HG03064 (cell line): ENCODE results near the gene NR3C2.
"Not testable (repeated sequence)": the region's sequence is repeated elsewhere in the genome, so short reads cannot be mapped to it uniquely, and the experiment has no call there.

Experiments used
- ATAC-seq: cut with Tn5 transposase; IDR thresholded peaks from one replicate; pipeline ENCODE4 v1.9.1; 2021; ENCODE audit warnings: low read depth; ENCODE audit not compliant: unreplicated experiment

Gene NR3C2

DNA sequence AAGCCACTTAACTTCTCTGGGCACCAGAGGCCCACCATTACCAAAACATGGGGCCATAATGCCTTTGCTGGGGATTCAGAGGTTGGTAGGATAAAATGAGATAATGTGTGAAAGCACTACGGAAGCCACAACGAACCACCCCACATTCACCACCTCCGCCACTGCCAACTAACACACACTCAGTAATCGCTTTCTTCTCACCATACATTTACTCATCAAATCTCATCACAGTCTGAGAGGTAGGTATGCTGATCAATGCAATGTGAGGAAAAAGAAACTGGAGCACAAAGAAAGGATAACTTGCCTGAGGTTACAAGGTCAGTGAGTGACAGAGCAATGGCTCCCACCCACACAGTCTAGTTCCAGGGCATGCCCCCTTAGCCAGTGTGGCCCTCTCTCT, 257.3 kb downstream of the NR3C2 start:
- no peak for ATAC-seq

DNA sequence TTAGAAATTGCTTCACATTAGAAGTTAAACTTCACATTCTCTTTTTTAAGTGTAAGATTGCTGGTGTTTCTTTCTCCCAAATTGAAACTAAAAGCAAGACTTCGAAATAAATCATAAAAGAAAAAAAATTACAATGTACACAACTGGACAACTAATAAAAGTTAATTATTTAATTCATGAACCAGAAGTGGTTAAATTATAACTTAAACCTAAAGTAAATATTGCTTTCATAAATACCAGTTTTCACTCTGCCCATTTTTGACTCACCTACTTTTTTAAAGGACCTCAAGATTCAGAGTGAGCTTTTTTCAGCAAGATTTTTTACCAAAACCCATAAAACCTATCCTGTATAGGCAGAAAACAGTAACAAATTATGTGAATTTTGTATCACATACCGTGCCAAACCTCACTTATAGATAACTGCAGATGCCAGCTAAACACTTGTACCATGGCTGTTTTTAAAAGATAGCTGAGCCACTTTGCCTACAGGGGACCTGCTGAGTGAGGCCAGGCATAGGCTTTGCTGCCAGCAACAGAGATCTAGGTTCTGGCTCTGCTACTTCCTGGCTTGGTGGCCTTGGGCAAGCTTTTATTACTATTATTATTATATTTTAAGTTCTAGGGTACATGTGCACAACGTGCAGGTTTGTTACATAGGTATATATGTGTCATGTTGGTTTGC, 259.8 kb downstream of the NR3C2 start:
- no peak for ATAC-seq

DNA sequence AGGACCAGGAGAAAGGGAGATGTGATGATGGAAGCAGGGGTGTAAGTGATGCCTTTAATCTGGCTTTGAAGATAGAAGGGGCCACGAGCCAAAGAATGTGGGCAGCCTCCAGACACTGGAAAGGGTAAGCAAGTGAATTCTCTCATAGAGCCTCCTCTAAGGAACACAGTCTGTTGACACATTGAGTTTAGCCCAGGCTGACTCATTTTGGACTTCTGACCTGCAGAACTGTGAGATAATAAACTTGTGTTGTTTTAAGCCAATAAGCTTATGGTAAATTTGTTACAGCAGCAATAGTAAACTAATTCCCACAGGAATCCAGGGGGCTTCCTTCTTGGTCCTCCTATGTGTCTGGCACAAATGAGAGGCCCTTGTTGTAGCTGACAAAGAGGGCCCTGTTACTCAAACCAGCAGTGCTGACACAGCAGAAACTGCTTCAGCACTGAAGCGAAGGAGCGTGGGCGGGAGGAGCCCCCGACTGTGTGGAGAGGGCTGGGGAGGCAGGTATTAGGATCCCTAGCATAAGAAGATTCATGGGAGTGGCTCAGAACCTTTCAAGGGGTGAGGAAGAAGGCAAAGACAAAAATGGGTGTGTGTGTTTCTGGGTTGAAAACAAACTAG, 268.7 kb downstream of the NR3C2 start:
- ATAC-seq: no peak

DNA sequence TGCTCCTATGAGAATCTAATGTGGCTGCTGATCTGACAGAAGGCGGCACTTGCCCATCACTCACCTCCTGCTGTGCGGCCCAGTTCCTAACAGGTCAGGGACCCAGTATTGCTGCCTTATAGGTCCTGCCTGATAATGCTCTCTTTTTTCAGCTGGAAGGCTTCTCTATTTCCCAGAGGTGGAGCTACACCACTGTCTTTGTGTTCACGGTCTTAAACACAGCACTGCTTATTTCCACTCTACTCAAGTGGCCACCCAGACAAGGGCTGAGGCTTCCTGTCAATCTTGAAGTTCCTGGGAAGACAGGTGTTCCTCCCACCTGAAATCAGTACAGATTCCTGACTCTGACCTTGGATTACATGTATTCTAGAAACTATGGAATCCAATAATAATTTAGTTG, 270.6 kb downstream of the NR3C2 start:
- ATAC-seq: no peak

DNA sequence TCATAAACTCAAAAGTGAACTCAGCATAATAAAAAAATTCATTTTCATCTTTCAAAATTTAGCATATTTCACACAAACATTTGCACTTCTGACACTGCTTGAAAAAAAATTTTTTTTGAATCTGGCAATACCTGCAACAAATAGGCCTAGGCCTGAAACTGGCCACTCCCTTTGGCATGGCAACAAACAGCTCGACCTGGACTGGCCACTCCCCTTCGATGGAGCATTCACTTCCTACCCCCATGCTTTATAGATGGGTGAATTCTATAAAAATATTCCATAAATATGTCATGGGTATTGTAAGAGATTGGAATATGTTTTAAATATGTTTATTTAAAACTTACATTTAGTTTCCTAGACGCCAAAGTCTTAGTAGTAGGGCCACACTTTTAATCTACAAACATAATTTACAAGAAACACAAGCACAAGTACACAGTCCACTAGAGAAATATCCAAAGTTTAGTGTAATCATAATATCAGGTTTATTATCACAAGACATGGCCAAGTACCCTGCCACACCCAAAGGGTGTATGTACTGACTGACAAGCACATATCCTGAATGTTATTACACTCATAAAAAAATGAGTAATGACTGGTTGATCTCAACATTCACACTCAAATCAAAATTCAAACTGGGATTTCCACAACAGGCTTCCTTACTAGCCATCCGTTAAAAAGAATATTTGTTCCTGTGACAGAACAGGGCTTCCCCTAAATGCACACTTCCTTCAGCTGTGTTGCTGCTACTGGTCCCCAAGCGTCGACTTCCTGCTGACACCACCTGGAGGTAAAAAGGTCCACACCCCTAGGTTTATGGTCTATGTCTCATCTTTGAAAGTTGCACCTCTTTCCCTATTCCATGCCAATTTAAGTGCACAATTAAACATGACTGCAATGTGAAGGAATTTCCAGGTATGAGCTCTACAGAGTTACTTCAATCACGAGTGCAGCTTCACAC, 271.5 kb downstream of the NR3C2 start:
- no peak for ATAC-seq

DNA sequence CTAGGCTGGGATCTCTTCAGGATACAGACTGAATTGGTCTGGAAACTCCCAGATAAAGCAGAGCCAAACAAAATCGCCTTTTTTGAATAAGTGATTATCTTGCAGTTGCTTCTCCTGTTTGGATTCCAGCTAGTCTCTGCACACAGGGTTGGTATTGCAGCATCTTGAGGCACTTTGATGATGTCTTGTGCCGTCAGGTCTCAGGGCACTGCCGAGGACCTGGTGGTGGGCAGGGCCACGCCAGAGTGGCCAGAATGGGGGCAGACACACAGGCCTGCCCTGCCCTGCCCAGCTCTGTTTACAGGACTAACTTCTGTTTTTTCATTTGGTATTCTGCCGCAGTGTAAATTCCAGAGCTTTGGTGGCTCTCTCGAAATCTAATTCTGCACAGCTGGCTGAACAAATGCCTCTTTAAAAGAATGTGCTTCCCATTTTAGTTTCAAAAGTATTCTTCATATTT, 276.1 kb downstream of the NR3C2 start:
- no peak for ATAC-seq

DNA sequence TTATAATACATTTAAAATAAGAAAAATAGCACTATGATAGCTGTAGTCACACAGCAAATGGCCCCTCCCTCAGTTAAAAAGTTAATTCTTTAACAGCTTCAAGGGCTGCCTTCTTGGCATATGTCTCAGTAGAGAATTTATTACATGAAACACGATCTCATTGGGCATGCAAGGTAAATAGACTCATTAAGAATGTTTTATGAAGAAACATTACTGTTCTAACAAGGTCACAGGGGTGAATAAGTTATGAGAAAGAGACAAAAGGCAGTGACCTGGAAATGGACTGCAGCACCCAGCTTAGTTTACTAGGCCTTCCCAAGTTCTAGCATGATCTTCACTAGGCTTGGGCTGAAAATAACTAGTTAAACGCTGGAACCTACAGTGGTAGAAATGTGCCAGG, 277.7 kb downstream of the NR3C2 start:
- ATAC-seq: no peak

DNA sequence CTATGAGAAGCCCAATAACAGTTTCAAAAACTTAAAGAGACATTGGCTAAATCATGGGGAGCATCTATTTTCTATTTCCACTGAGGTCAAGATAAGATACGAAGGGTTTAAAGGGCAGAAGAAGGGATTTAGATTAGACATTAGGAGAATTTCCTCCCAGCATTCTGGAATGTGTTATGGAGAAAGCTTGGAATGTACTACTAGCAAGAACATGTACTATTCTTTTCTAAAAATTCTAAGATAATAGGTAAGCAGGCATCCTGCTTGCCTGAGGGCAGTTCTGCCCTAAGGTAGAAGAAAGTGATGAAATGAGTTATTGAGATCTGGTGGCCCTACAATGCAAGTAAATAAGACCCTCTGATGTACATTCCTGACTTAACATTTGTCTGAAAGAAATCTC, 279.2 kb downstream of the NR3C2 start:
- no peak for ATAC-seq

DNA sequence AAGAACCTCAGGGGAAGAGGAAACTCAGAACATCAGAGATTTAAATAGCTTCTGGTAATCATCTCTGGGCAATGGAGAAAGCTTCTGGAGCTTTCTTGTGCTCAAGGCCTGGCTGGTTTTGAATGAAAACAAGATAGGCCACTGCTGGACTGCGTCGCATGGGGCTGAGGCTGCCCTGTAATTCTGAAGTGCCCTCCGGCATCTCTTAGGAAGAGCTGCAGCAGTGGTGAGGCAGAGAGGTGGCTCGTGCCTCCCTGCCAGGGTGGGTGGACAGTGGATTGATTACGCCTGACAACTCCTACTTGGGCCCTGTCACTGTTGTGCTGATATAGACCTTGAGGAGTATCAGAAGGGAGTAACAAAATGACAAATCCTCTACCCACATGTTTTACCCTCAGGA, 279.7 kb downstream of the NR3C2 start:
- ATAC-seq: no peak

DNA sequence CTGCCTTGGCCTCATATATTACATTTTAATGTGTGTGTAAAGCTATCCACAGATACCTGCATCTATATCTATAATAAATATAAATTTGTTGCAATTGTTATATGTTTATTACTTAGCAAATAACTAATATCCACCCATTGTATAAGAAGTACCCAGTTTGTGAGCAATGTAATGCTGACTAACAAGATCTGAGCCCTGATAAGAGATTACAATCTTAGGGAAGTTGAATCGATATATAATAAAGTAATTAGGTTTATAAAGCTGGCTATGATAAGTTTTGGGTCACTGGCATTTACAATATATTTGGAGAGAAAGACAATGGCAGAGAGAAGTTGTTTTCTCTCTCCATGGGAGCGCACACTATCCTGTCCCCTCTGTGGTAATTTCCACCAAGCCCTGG, 280.6 kb downstream of the NR3C2 start:
- ATAC-seq: no peak

DNA sequence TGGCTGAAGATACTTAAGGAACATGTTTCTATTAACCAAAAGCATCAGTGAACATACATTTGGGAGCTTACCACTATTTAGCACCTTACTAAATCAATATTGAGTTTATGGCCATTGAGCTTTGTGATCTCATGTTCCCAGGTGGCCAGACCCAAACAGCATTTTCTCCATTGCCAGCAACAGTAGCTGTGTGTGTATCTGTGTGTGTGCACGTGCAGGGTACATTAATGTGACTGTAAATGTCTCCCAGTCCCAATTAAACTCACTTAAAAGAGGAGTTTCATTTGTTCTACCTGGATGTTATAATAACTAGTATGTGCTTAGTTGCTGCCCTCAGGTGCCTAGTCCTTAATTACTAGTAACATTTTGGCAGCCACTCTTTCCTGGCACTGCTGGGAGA, 282.4 kb downstream of the NR3C2 start:
- ATAC-seq: no peak

DNA sequence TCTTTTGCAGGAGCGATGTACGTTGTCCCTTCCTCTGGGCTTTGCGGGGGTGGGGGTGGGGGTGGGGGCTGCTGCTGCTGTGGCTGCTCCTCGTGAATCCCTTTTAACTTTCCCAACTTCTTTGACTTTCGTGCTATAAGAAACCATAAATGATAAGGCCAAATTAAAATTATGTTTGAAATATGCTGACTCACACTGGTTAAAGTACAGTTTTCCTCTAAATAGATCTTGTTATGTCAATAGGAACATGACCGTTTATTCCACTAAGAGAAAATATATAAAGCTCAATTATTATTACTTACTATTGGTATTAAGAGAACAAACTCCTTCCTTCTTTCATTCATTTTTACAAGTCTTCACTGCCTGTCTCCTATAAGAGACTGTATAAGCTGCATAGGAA, 287.4 kb downstream of the NR3C2 start:
- no peak for ATAC-seq

DNA sequence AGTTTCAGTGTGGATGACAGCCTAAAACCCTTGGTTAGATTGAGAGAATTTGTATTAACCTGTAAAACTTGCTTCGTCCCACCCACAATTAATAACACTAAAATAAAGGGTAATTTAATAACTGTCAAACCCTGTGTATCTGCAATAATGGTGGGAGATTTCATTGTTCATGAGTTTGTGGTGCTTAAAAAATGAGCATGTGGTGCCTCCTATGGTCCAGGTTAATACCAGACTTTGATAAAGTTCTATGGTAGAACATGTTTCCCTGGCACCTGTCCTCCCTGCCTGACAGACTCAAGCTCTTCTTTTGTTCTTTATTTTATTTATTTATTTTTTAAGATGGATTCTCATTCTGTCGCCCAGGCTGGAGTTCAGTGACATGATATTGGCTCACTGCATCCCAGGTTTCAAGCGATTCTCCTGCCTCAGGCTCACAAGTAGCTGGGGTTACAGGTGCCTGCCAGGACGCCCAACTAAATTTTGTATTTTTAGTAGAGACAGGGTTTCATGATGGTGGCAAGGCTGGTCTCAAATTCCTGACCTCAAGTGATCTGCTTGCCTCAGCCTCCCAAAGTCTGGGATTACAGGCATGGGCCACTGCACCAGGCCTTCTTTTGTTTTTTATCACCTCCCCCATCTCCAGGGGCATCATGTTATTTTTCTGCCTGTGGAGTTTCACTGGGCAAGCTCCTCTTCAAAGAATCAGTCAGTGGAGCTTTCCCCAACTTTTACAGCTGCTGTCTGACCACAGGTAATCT, 289.2 kb downstream of the NR3C2 start:
- ATAC-seq: no peak

DNA sequence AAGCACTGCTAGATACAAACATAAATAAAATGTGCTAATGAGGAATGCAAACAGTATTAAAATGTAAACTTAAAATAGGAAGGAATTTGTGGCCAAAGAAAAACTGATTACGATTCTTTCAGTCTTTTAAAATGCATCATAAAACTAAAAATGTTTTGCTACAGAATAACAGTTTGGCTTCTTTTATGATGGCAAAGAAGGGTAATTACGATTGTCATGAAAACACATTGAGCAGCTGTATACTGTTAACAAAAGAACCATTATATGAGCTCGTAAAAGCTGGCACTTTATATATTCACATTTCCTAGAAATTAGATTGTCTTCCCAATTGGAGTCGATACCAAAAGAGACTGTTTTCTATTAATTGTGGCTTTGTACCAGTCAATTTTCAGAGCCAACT, 290.4 kb downstream of the NR3C2 start:
- ATAC-seq: no peak

DNA sequence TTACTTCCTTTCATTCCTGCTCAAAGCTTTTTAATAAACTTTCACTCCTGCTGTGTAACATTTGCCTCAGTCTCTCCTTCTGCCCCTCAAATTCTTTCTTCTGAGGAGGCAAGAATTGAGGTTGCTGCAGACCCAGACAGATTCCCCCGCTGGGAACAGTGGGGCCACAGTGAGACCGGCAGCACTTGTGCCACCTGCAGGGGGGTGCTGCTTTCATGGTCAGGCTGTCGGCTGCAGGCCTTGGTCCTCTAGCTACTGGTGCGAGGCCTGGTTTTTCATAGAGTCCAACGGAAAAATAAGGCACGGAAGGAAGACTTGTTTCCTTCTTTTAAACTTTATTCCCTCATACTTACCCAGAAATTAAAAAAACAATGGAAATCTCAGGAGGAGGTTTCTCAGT, 296.7 kb downstream of the NR3C2 start:
- no peak for ATAC-seq

DNA sequence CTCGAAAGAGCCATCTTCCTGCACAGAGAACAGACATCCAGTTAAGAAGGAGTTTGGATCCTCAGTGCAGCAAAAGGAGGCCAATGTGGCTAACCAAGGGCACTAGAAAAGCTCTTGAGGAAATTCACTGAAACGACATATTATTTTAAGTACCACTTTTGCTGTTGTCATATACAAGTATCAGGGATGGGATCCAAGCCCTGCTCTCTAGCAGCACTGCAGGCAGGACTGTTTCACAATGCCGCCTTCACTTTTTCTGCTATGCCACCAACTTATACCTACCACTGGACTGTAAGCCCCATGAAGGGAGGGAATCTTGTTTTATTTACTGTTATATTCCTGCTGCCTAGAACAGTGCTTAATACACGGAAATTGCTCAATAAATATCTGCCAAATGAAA, 299.0 kb downstream of the NR3C2 start:
- ATAC-seq: no peak

DNA sequence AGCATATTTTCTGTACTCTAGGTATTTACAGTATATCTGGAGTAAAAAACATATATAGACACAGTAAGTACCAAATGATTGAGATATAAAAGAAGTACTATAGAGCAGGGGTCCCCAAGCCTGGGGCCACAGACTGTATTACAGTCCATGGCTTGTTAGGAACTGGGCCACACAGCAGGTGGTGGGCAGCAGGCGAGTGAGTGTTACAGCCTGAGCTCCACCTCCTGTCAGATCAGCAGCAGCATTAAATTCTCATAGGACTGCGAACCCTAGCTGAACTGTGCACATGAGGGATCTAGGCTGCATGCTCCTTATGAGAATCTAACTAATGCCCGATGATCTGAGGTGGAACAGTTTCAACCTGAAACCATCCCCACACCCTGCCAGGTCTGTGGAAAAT, 300.7 kb downstream of the NR3C2 start:
- no peak for ATAC-seq

DNA sequence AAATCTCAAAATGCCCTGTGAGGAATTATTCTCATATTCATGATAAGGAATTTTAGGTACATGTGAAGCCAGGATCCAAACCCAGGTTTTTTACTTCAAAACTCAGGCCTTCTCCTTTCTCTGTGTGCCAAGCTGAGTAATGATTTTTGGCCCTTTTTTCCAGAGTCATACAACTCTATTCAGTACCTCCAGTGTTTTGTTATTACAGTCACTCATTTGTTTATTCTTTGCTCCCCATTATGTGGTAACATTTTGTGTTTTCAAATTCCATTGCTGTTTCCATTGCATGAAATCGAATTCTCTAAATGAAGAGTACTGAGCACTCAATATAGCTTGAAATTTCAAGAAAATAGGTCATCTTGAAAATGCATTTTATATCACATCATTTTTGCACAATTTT, 315.4 kb downstream of the NR3C2 start:
- no peak for ATAC-seq

DNA sequence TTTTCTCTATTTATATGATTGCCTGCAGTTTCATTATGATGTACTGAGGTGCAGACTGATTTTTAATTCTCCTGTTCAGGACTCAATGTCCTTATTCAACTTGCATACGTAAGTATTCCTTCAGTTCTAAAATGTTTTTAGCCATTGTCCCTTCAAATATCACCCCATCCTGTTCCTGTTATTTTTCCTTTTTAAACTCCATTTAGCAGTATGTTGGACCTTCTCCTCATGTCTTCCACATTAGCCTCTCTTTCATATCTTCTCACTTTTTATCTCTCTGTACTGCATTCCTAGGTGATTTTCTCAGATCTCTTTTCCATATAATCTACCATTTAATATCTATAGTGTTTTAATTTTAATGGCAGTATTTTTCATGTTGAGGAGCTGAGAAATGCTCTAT, 317.7 kb downstream of the NR3C2 start:
- no peak for ATAC-seq

DNA sequence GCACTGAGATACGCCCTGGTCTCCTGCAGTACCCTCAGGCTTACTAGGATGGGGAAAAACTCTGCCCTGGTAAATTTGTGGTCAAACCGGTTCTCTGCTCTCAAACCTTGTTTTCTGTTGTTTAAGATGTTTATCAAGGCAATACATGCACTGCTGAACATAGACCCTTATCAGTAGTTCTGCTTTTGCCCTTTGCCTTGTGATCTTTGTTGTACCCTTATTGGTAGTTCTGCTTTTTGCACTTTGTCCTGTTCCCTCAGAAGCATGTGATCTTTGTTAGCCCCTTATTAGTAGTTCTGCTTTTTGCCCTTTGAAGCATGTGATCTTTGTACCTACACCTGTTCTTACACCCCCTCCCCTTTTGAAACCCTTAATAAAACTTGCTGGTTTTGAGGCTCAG, 319.1 kb downstream of the NR3C2 start:
- not testable (repeated sequence) for ATAC-seq

DNA sequence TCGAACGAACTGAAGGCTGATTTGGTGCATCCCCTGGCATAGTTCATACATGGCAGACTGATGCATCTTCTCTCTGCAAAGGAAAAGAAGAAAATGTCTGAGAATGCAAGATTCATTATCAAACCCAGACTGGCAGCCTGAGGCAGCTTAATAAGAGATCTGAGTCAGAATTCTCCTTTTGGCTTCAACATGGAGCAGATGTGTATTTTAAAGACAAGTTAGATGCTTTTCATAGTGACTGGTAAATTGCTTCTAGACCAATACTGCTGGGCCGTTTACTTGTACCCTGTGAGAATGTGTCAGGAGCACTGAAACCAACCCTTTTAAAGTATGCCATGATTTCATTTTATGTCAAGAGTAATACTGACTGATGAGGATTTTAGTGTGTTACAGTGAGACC, 322.0 kb downstream of the NR3C2 start:
- ATAC-seq: no peak
